ENCODE measurements around the gene TEX13B.

DNA sequence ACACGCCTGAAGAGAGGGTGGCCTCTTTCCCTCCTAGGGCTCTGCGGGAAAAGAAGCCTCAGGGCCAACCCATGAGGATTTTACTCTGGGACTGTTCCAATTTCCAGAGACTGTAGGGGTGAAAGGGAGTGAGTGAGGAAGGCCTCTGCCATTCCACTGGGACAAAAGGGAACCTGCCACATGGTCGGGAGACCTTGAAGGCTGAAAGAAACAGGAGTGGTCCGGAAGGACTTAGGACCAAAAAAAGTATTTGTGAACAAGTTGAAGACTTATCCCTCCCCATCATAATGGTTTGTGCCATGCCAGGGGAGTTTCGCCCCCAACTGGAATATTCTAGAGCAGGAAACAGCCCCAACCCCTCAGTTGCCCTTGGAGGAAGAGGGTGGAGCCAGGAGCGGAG is at the start of gene TEX13B:
- TF ChIP-seq POLR2A (IDR thresholded peaks at IDR 0.05; ENCODE audit: low read length) = no peak
- no peak for TF ChIP-seq GATA1 (IDR thresholded peaks at IDR 0.05; ENCODE audit: low read depth, low read length)

Data from erythroblast (primary cell).